Neural progenitor cell (in vitro differentiated cells): ENCODE data around the gene CEND1. TPM values are rescaled to one million over a fixed set of nuclear protein-coding genes. Genes with fewer than 3 reads are reported as not detected.

Source experiments
- DNase-seq: peaks from one replicate; pipeline ENCODE4 v3.0.0-alpha.2; 2016; ENCODE audit warnings: low spot score
- H2AFZ ChIP-seq: fragments of 200-600 bp; sonication (generic); replicated peaks from 2 replicates; pipeline ENCODE4 v1.6.1; 2016; ENCODE audit warnings: antibody characterized with exemption
- H3F3A ChIP-seq: fragments of 200-600 bp; sonication (generic); 2 replicates; pipeline ENCODE4 v1.6.1; 2016; ENCODE audit warnings: antibody characterized with exemption, low read depth
- H3K27ac ChIP-seq: fragments of 200-600 bp; sonication (generic); 2 replicates; pipeline ENCODE4 v1.5.1; 2016; ENCODE audit warnings: mild to moderate bottlenecking
- H3K27me3 ChIP-seq: fragments of 200-600 bp; sonication (generic); 2 replicates; pipeline ENCODE4 v1.6.1; 2016; ENCODE audit warnings: mild to moderate bottlenecking, moderate library complexity
- H3K36me3 ChIP-seq: fragments of 200-600 bp; sonication (generic); 2 replicates; pipeline ENCODE4 v1.5.1; 2016
- H3K4me1 ChIP-seq: fragments of 200-600 bp; sonication (generic); 2 replicates; pipeline ENCODE4 v1.6.1; 2016; ENCODE audit warnings: mixed run types
- H3K4me2 ChIP-seq: fragments of 200-600 bp; sonication (generic); 2 replicates; pipeline ENCODE4 v1.6.1; 2016
- H3K4me3 ChIP-seq: fragments of 200-600 bp; sonication (generic); 2 replicates; pipeline ENCODE4 v1.5.1; 2016
- H3K79me2 ChIP-seq: fragments of 200-600 bp; sonication (generic); 2 replicates; pipeline ENCODE4 v1.6.1; 2016; ENCODE audit warnings: low read depth
- H3K9ac ChIP-seq: fragments of 200-600 bp; sonication (generic); 2 replicates; pipeline ENCODE4 v1.6.1; 2016
- H3K9me3 ChIP-seq: fragments of 200-600 bp; sonication (generic); 2 replicates; pipeline ENCODE4 v1.5.1; 2016; ENCODE audit warnings: low read depth
- H4K20me1 ChIP-seq: fragments of 200-600 bp; sonication (generic); 2 replicates; pipeline ENCODE4 v1.6.1; 2016; ENCODE audit warnings: low read depth
- H3K27ac Mint-ChIP-seq: 3 replicates; pipeline ENCODE4 v1.8.0; 2021; ENCODE audit warnings: mixed read lengths
- H3K27me3 Mint-ChIP-seq: 2 replicates; pipeline ENCODE4 v1.8.0; 2022; ENCODE audit warnings: low read depth, mild to moderate bottlenecking, inconsistent platforms, moderate library complexity, mixed read lengths; ENCODE audit not compliant: insufficient read depth
- H3K36me3 Mint-ChIP-seq: 3 replicates; pipeline ENCODE4 v1.8.0; 2021; ENCODE audit warnings: mixed read lengths
- H3K4me1 Mint-ChIP-seq: 3 replicates; pipeline ENCODE4 v1.8.0; 2021; ENCODE audit warnings: mixed read lengths
- H3K4me3 Mint-ChIP-seq: 3 replicates; pipeline ENCODE4 v1.8.0; 2021; ENCODE audit warnings: mild to moderate bottlenecking, moderate library complexity, mixed read lengths
- H3K9me3 Mint-ChIP-seq: 3 replicates; pipeline ENCODE4 v1.8.0; 2020; ENCODE audit warnings: mixed read lengths
- CTCF ChIP-seq: fragments of 200-600 bp; sonication (generic); IDR thresholded peaks from 2 replicates; pipeline ENCODE4 v1.5.1; 2017; ENCODE audit warnings: antibody characterized with exemption, mild to moderate bottlenecking
- EZH2 ChIP-seq: fragments of 200-600 bp; sonication (generic); IDR thresholded peaks from 2 replicates; pipeline ENCODE4 v1.6.1; 2017; ENCODE audit warnings: antibody characterized with exemption, mild to moderate bottlenecking, moderate library complexity
- EZH2phosphoT487 ChIP-seq: fragments of 200-600 bp; sonication (generic); IDR thresholded peaks from 2 replicates; pipeline ENCODE4 v1.6.1; 2017; ENCODE audit warnings: antibody characterized with exemption
- total RNA-seq: library from RNA; depleted of rRNA; stranded (reverse); fragments of >200 nt; gene quantifications from 2 replicates; pipeline ENCODE4 v1.2.3, GENCODE V29; 2015; ENCODE audit warnings: low replicate concordance

CEND1 gene
- total RNA-seq, 1 donor from 2014 or later = 0.94 TPM

- no peaks in the 10 kb centered on the region for H3K27me3 Mint-ChIP-seq
- no peak overlapping the region for H3K4me3 Mint-ChIP-seq
Measured at GRCh38 chr11:772429-773390, 17.2 kb downstream of the CEND1 start.

GRCh38 chr11:771617-772204, 18.2 kb downstream of the CEND1 start:
- Histone ChIP-seq H3K36me3 (no peaks in the 10 kb centered on the region), H3K9ac (no peak overlapping the region), H2AFZ (no peak overlapping the region), H3K4me3 (no peak overlapping the region), H3K27ac (peak overlapping the region; percentile 53), H3K4me1 (peaks cover 16% of the 10 kb centered on the region), H3F3A (peaks cover 8% of the 10 kb centered on the region), H3K79me2 (peaks cover 37% of the 10 kb centered on the region), H4K20me1 (peaks cover 66% of the 10 kb centered on the region), H3K9me3 (no peaks in the 10 kb centered on the region), H3K4me2 (no peak overlapping the region), H3K27me3 (no peaks in the 10 kb centered on the region)
- Mint-ChIP-seq H3K27ac (no peak overlapping the region), H3K9me3 (no peaks in the 10 kb centered on the region), H3K36me3 (peaks cover 5% of the 10 kb centered on the region), H3K4me1 (peaks cover 11% of the 10 kb centered on the region), H3K4me3 (no peak overlapping the region), H3K27me3 (no peaks in the 10 kb centered on the region)
- no peak for TF ChIP-seq EZH2phosphoT487
- no peak for TF ChIP-seq EZH2
- no peak for TF ChIP-seq CTCF
- DNase-seq = peak; percentile 6

More at GRCh38 chr11:772429-773390, 17.2 kb downstream of the CEND1 start:
- H2AFZ ChIP-seq = no peak overlapping the region
- H3F3A ChIP-seq = peaks cover 7% of the 10 kb centered on the region
- H3K4me2 ChIP-seq = no peak overlapping the region
- Mint-ChIP-seq H3K36me3 (peaks cover 2% of the 10 kb centered on the region), H3K9me3 (no peaks in the 10 kb centered on the region), H3K4me1 (peaks cover 11% of the 10 kb centered on the region), H3K27ac (no peak overlapping the region)
- no peak overlapping the region for H3K27ac ChIP-seq
- peaks cover 16% of the 10 kb centered on the region for H3K4me1 ChIP-seq
- peaks cover 41% of the 10 kb centered on the region for H3K79me2 ChIP-seq
- H3K36me3 ChIP-seq = no peaks in the 10 kb centered on the region
- TF ChIP-seq EZH2 (no peak), CTCF (no peak), EZH2phosphoT487 (no peak)
- H3K4me3 ChIP-seq = no peak overlapping the region
- H4K20me1 ChIP-seq = peaks cover 62% of the 10 kb centered on the region
- peak; percentile 2 for DNase-seq
- peak overlapping the region; percentile 22 for H3K9ac ChIP-seq
- H3K9me3 ChIP-seq = no peaks in the 10 kb centered on the region
- no peaks in the 10 kb centered on the region for H3K27me3 ChIP-seq

GRCh38 chr11:770642-771616, 19.0 kb downstream of the CEND1 start:
- peaks cover 5% of the 10 kb centered on the region for H3K4me1 Mint-ChIP-seq

More at GRCh38 chr11:770642-771616, 19.0 kb downstream of the CEND1 start:
- Histone ChIP-seq H3K36me3 (no peaks in the 10 kb centered on the region), H3K27ac (no peak overlapping the region), H3K4me1 (peaks cover 9% of the 10 kb centered on the region), H3K9ac (no peak overlapping the region), H2AFZ (no peak overlapping the region), H3K4me2 (no peak overlapping the region), H3K4me3 (no peak overlapping the region), H4K20me1 (peaks cover 59% of the 10 kb centered on the region), H3K79me2 (peaks cover 29% of the 10 kb centered on the region), H3K9me3 (no peaks in the 10 kb centered on the region), H3F3A (peaks cover 6% of the 10 kb centered on the region), H3K27me3 (no peaks in the 10 kb centered on the region)
- Mint-ChIP-seq H3K27ac (no peak overlapping the region), H3K36me3 (peaks cover 9% of the 10 kb centered on the region), H3K27me3 (no peaks in the 10 kb centered on the region), H3K4me3 (no peak overlapping the region), H3K9me3 (no peaks in the 10 kb centered on the region)
- DNase-seq = peak; percentile 1
- TF ChIP-seq EZH2phosphoT487 (no peak), CTCF (no peak)
